Astrocyte (in vitro differentiated cells and primary cell): ENCODE measurements around the gene PSMB11. TPM values are rescaled to one million over a fixed set of nuclear protein-coding genes. Genes with fewer than 3 reads are reported as not detected.

Experiments
- DNase-seq: peaks from one replicate; pipeline ENCODE4 v3.0.0-alpha.2; 2010; ENCODE audit warnings: low read depth
- FAIRE-seq: peaks from 2 replicates; lab custom pipeline; 2011; peaks lifted over from hg19 to GRCh38; lab: Jason Lieb, UNC
- H2AFZ ChIP-seq: 2 replicates; pipeline ENCODE4 v1.6.0; 2012; ENCODE audit warnings: low read depth, low read length, inconsistent platforms
- H3K27ac ChIP-seq: 2 replicates; pipeline ENCODE4 v1.5.1; 2011; ENCODE audit warnings: low read depth, low read length, inconsistent platforms
- H3K27me3 ChIP-seq: 2 replicates; pipeline ENCODE4 v1.6.0; 2011; ENCODE audit warnings: low read length, inconsistent platforms; ENCODE audit not compliant: insufficient read depth
- H3K36me3 ChIP-seq: 2 replicates; pipeline ENCODE4 v1.5.1; 2011; ENCODE audit warnings: low read length, inconsistent platforms; ENCODE audit not compliant: insufficient read depth
- H3K4me1 ChIP-seq: 2 replicates; pipeline ENCODE4 v1.5.1; 2011; ENCODE audit warnings: low read length, inconsistent platforms; ENCODE audit not compliant: insufficient read depth
- H3K4me2 ChIP-seq: 2 replicates; pipeline ENCODE4 v1.6.0; 2012; ENCODE audit warnings: low read length, inconsistent platforms
- H3K4me3 ChIP-seq: 2 replicates; pipeline ENCODE4 v1.5.1; 2011; ENCODE audit warnings: low read depth, mild to moderate bottlenecking, low read length, inconsistent platforms; ENCODE audit not compliant: insufficient read depth
- H3K79me2 ChIP-seq: 2 replicates; pipeline ENCODE4 v1.6.0; 2012; ENCODE audit warnings: mild to moderate bottlenecking, low read length, inconsistent platforms; ENCODE audit not compliant: insufficient read depth
- H3K9ac ChIP-seq: 2 replicates; pipeline ENCODE4 v1.6.0; 2012; ENCODE audit warnings: mild to moderate bottlenecking, low read length, inconsistent platforms
- H3K9me3 ChIP-seq: 2 replicates; pipeline ENCODE4 v1.5.1; 2012; ENCODE audit warnings: low read depth, mild to moderate bottlenecking, low read length, inconsistent platforms; ENCODE audit not compliant: insufficient read depth
- H4K20me1 ChIP-seq: 2 replicates; pipeline ENCODE4 v1.6.0; 2012; ENCODE audit warnings: low read length, inconsistent platforms; ENCODE audit not compliant: insufficient read depth
- H3K27ac Mint-ChIP-seq: one replicate; pipeline ENCODE4 v1.8.0; 2021; ENCODE audit warnings: mild to moderate bottlenecking, mixed read lengths; ENCODE audit not compliant: unreplicated experiment
- H3K27me3 Mint-ChIP-seq: one replicate; pipeline ENCODE4 v1.8.0; 2021; ENCODE audit warnings: low read depth, mixed read lengths; ENCODE audit not compliant: unreplicated experiment
- H3K36me3 Mint-ChIP-seq: one replicate; pipeline ENCODE4 v1.8.0; 2021; ENCODE audit warnings: low read depth, mixed read lengths; ENCODE audit not compliant: unreplicated experiment
- H3K4me1 Mint-ChIP-seq: one replicate; pipeline ENCODE4 v1.8.0; 2021; ENCODE audit warnings: low read depth, mixed read lengths; ENCODE audit not compliant: unreplicated experiment
- H3K4me3 Mint-ChIP-seq: one replicate; pipeline ENCODE4 v1.8.0; 2021; ENCODE audit warnings: mild to moderate bottlenecking, moderate library complexity, mixed read lengths; ENCODE audit not compliant: unreplicated experiment
- H3K9me3 Mint-ChIP-seq: one replicate; pipeline ENCODE4 v1.8.0; 2021; ENCODE audit warnings: mild to moderate bottlenecking, mixed read lengths; ENCODE audit not compliant: unreplicated experiment
- EZH2 ChIP-seq: IDR thresholded peaks from 2 replicates; pipeline ENCODE4 v1.6.1; 2012; ENCODE audit warnings: mild to moderate bottlenecking, low read length, inconsistent platforms; ENCODE audit not compliant: insufficient read depth
- total RNA-seq: library from RNA; stranded (reverse); gene quantifications from 2 replicates; pipeline ENCODE4 v1.2.1, GENCODE V29; 2021
- TF ChIP-seq, protein P1 (sequence below): IDR thresholded peaks from 2 replicates; pipeline ENCODE4 v1.5.1; 2011; ENCODE audit warnings: low read depth, mild to moderate bottlenecking, inconsistent platforms, low read length, moderate library complexity; ENCODE audit not compliant: insufficient read depth

The PSMB11 gene
- total RNA-seq, 1 donor from 2014 or later, result not detected

DNA sequence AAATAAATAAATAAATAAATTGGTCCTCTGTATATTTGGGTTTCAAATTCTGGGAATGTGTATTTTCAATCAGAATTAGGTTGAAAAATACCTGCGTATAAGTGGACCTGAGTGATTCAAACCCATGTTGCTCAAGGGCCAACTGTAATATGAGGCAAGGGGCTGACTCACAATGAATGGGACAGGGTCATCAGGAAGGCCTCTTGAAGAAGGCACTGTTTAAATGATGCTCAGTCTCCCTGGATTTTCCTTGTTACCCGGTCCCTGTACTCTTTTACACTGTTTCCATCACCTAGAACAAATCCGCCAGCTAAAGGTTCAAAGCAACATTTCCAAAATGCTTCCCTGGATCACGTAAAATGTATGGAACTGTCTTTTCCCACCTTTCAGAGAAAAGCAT lies 11.1 kb upstream of the PSMB11 start:
- peaks cover 2% of the 10 kb centered on the region for H3K9me3 Mint-ChIP-seq
- no peak overlapping the region for H3K4me3 ChIP-seq
- H3K27me3 Mint-ChIP-seq, result no peaks in the 10 kb centered on the region
- peaks cover 35% of the 10 kb centered on the region for H4K20me1 ChIP-seq
- TF ChIP-seq EZH2, result no peak
- TF ChIP-seq, protein P1, sequence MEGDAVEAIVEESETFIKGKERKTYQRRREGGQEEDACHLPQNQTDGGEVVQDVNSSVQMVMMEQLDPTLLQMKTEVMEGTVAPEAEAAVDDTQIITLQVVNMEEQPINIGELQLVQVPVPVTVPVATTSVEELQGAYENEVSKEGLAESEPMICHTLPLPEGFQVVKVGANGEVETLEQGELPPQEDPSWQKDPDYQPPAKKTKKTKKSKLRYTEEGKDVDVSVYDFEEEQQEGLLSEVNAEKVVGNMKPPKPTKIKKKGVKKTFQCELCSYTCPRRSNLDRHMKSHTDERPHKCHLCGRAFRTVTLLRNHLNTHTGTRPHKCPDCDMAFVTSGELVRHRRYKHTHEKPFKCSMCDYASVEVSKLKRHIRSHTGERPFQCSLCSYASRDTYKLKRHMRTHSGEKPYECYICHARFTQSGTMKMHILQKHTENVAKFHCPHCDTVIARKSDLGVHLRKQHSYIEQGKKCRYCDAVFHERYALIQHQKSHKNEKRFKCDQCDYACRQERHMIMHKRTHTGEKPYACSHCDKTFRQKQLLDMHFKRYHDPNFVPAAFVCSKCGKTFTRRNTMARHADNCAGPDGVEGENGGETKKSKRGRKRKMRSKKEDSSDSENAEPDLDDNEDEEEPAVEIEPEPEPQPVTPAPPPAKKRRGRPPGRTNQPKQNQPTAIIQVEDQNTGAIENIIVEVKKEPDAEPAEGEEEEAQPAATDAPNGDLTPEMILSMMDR, result no peak
- H3K36me3 Mint-ChIP-seq, result peaks cover 26% of the 10 kb centered on the region
- no peak overlapping the region for H3K27ac ChIP-seq
- H3K4me1 Mint-ChIP-seq, result peaks cover 23% of the 10 kb centered on the region
- H2AFZ ChIP-seq, result no peak overlapping the region
- H3K79me2 ChIP-seq, result peaks cover 55% of the 10 kb centered on the region
- no peaks in the 10 kb centered on the region for H3K27me3 ChIP-seq
- H3K4me2 ChIP-seq, result no peak overlapping the region
- no peaks in the 10 kb centered on the region for H3K9me3 ChIP-seq
- H3K9ac ChIP-seq, result no peak overlapping the region
- no peak overlapping the region for H3K4me3 Mint-ChIP-seq
- DNase-seq (no peak), FAIRE-seq (no peak)
- H3K4me1 ChIP-seq, result peaks cover 11% of the 10 kb centered on the region
- peaks cover 31% of the 10 kb centered on the region for H3K36me3 ChIP-seq
- no peak overlapping the region for H3K27ac Mint-ChIP-seq

DNA sequence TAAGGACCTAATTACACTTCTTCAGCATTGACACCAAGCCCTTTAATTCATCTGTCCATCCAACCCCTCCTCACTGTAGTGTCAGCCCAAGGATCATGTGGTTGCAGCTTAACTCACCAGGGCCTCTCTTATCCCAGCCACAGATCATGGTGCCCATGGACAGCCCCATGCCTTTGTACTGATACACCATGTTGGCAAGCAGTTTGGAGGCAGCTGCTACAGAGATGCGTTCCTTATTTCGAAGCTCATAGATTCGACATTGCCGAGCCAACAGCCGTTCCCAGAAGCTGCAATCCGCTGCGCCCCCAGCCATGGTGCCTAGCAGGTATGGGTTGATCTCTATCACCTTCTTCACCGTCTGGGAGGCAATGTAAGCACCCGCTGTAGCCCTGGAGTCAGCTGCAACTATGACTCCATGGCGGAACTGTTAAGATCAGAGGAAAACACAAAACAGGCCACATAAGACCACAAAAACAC lies 8.7 kb upstream of the PSMB11 start:
- Mint-ChIP-seq H3K4me3 (peak overlapping the region; percentile 94), H3K27ac (peak overlapping the region; percentile 98), H3K4me1 (peaks cover 18% of the 10 kb centered on the region), H3K9me3 (peaks cover 2% of the 10 kb centered on the region), H3K27me3 (no peaks in the 10 kb centered on the region), H3K36me3 (peaks cover 21% of the 10 kb centered on the region)
- FAIRE-seq (no peak), DNase-seq (no peak)
- TF ChIP-seq, protein P1, result no peak
- TF ChIP-seq EZH2, result no peak
- Histone ChIP-seq H3K27ac (no peak overlapping the region), H3K4me2 (peak overlapping the region; percentile 94), H3K79me2 (peaks cover 52% of the 10 kb centered on the region), H3K9me3 (no peaks in the 10 kb centered on the region), H4K20me1 (peaks cover 22% of the 10 kb centered on the region), H3K27me3 (no peaks in the 10 kb centered on the region), H3K4me1 (peaks cover 8% of the 10 kb centered on the region), H3K4me3 (peak overlapping the region; percentile 99), H3K36me3 (peaks cover 24% of the 10 kb centered on the region), H2AFZ (no peak overlapping the region), H3K9ac (no peak overlapping the region)

DNA sequence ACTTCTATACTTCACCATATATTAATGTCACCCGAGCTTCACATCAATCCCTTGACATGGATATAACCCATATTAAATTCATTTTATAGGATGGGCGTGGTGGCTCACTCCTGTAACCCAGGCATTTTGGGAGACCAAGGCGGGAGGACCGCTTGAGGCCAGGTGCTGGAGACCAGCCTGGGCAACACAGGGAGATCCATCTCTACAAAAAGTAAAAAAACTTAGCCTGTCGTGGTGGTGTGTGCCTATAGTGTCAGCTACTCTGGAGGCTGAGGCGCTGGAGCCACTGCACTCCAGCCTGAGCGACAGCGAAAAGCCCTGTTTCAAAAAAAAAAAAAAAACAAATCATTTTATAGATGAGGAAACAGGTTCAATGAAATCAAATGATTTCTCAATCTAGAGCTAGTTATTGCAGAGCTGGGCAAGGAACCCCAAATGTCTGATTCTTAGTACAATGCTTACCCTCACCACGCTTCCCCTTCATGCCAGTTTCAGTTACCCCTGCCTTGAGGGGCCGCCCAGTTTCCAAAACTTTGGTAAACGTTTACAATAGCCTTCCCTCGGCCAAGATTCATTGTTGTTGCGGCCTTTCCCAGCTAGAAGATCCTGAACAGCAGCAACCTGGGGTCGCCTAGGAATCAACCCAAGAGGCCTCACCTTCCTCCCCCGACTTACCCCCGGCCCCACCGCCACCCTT lies 8.1 kb upstream of the PSMB11 start:
- peaks cover 21% of the 10 kb centered on the region for H3K36me3 ChIP-seq
- peaks cover 8% of the 10 kb centered on the region for H3K4me1 ChIP-seq
- no peaks in the 10 kb centered on the region for H3K9me3 ChIP-seq
- peak overlapping the region; percentile 98 for H3K27ac Mint-ChIP-seq
- peak overlapping the region; percentile 98 for H3K27ac ChIP-seq
- H3K4me2 ChIP-seq, result peak overlapping the region; percentile 94
- peaks cover 21% of the 10 kb centered on the region for H3K36me3 Mint-ChIP-seq
- no peaks in the 10 kb centered on the region for H3K27me3 Mint-ChIP-seq
- TF ChIP-seq, protein P1, result no peak
- no peak for TF ChIP-seq EZH2
- peaks cover 2% of the 10 kb centered on the region for H3K9me3 Mint-ChIP-seq
- H2AFZ ChIP-seq, result peak overlapping the region; percentile 97
- FAIRE-seq (no peak), DNase-seq (no peak)
- peaks cover 18% of the 10 kb centered on the region for H3K4me1 Mint-ChIP-seq
- H3K4me3 Mint-ChIP-seq, result peak overlapping the region; percentile 94
- peak overlapping the region; percentile 98 for H3K9ac ChIP-seq
- no peaks in the 10 kb centered on the region for H3K27me3 ChIP-seq
- peak overlapping the region; percentile 99 for H3K4me3 ChIP-seq
- peaks cover 17% of the 10 kb centered on the region for H4K20me1 ChIP-seq
- H3K79me2 ChIP-seq, result peaks cover 46% of the 10 kb centered on the region
